GM12873 (cell line): ENCODE data around the gene ZSCAN20.

ENCODE experiments used
- CTCF ChIP-seq: IDR thresholded peaks from 2 replicates; pipeline ENCODE4 v1.5.1; 2012; ENCODE audit warnings: low read depth, mild to moderate bottlenecking, moderate library complexity, low read length, control low read depth; ENCODE audit not compliant: insufficient read depth; ENCODE audit errors: missing control alignments

ZSCAN20 gene

GRCh38 chr1:33469691-33470090 is 2.8 kb upstream of the ZSCAN20 start:
- no peak for TF ChIP-seq CTCF

DNA sequence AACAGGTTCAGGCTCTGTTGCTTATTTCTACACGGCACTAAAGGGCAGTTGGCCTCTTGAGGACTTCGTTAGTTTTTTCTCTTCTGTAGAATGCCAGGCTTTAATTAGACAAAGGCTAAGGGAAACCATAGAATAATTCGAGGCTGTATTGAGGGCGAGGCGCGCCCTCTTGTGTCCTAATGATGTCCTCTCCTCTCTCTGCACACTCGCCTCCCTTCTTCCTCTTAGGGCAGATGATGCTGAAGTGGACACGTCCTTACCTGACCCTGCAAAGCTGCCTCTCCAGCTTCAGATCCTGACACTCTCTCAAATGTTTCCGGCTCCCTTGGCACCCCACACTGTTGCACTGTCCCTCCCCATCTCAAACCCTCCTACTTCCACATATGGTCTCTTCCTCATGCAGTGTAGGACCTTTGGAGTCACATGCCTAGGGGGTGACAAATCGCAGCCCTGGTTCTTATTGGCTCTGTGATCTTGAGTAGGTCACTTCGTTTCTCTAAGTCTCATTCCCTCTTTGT is 1.9 kb upstream of the ZSCAN20 start:
- peak; percentile 89 for TF ChIP-seq CTCF

DNA sequence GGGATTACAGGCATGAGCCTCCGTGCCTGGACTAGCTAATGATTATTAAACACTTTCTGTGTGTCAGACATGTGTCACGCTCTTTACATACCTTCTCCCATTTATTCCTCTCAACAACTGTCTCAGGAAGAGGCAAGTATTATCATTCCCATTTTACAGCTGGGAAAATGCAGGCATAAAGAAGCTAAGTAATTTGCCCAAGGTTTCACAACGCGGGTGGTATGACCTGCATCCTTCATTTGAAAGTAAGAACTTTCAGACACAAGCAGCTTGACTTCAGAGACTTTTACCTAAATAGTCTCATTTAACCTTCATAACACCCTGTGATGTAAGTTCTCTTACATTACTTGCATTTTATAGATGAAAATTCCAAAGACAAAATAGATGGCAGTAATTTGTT is 1.0 kb upstream of the ZSCAN20 start:
- TF ChIP-seq CTCF = no peak

DNA sequence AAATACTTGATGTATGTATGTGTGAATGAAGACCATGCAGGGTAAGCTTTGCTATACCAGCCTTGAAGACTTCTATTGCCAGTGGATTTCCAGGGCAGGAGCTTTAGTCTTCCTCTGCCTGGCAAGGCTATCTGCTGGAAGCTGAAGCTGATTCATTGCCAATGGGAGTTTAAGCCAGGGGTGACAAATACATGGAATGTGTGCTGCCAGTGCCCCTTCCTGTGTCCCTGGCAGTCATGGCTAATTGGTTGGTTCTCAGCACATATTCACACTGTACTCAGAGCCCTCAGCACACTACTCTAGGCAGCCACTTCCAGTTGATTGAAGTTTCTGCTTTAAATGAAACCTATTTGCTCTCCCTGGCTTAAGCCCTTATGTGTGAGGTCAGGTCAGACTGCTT is 1.5 kb downstream of the ZSCAN20 start:
- no peak for TF ChIP-seq CTCF

DNA sequence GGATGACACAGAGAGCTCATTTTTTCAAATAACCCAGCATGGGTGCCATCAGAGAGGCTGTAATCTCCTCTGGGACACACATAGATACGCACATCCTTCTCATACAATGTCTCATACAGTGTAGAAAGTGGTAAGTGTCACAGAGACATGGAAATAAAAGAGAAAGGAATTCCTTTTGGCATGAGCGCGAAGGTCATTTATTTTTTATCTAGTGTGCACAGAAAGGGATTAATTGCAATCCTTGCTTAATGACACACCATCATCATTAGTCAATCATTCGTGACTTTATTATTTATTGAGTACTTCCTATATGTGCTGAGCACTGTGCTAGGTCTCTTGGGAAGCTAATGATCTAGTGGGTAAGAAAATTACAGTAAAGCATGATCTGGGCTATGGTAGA is 5.0 kb downstream of the ZSCAN20 start:
- TF ChIP-seq CTCF = no peak

GRCh38 chr1:33482412-33482811 is 10.0 kb downstream of the ZSCAN20 start:
- TF ChIP-seq CTCF = no peak

DNA sequence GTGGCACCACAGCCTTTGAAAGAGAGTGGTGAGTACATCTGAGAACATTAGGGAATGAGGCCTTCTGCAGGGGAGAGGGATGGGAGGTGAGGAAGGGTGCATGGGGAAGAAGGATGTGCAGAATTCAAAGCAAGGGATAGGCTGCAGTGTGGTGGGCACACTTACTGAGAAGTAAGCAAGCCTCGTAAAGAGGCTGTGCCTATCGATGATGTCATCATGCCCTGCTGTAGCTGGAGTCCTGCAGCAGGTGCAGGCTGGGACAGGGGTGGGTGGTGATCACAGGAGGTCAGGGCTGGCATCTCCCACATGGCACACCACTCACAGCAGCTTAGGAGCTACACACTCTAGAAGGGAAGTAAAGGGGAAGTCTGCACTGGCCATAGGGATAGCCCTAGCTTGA is 16.2 kb downstream of the ZSCAN20 start:
- TF ChIP-seq CTCF = no peak
